ENCODE measurements around the gene COL8A2.
"Not testable (repeated sequence)": the region's sequence is repeated elsewhere in the genome, so short reads cannot be mapped to it uniquely, and the experiment has no call there.

Gene COL8A2

GRCh38 chr1:36125129-36125991, at the start of gene COL8A2:
COL8A2 (minus strand) TSS chr1:36125222; CDS start chr1:36100242, 24,980 bp downstream.
- in situ Hi-C loops (cut with HindIII; ENCODE audit: low sequenced_read_pairs), result loop anchor here (25.0 kb wide), 1 partner anchor 162 kb away; no protein-coding TSS in a partner anchor

GRCh38 chr1:36174713-36175112, 49.7 kb upstream of the COL8A2 start:
- in situ Hi-C loops (cut with HindIII; ENCODE audit: low sequenced_read_pairs), result no loop called here

GRCh38 chr1:36172983-36173382, 48.0 kb upstream of the COL8A2 start:
- in situ Hi-C loops (cut with HindIII; ENCODE audit: low sequenced_read_pairs), result no loop called here

- in situ Hi-C loops (cut with HindIII; ENCODE audit: low sequenced_read_pairs), result no loop called here
These were observed 47.2 kb upstream of the COL8A2 start for GRCh38 chr1:36172017-36172747.

GRCh38 chr1:36170643-36171412, 45.8 kb upstream of the COL8A2 start:
- in situ Hi-C loops (cut with HindIII; ENCODE audit: low sequenced_read_pairs), result no loop called here

- in situ Hi-C loops (cut with HindIII; ENCODE audit: low sequenced_read_pairs), result no loop called here
These were observed 43.5 kb upstream of the COL8A2 start for GRCh38 chr1:36168514-36168913.

- in situ Hi-C loops (cut with HindIII; ENCODE audit: low sequenced_read_pairs), result no loop called here
These were observed 42.2 kb upstream of the COL8A2 start for GRCh38 chr1:36166938-36167905.

GRCh38 chr1:36166136-36166535, 41.1 kb upstream of the COL8A2 start:
- in situ Hi-C loops (cut with HindIII; ENCODE audit: low sequenced_read_pairs), result no loop called here

GRCh38 chr1:36165145-36165544, 40.1 kb upstream of the COL8A2 start:
- in situ Hi-C loops (cut with HindIII; ENCODE audit: low sequenced_read_pairs), result no loop called here

- in situ Hi-C loops (cut with HindIII; ENCODE audit: low sequenced_read_pairs), result no loop called here
These were observed 39.3 kb upstream of the COL8A2 start for GRCh38 chr1:36164361-36164760.

- in situ Hi-C loops (cut with HindIII; ENCODE audit: low sequenced_read_pairs), result no loop called here
These were observed 38.4 kb upstream of the COL8A2 start for GRCh38 chr1:36163426-36163825.

GRCh38 chr1:36162680-36163239, 37.7 kb upstream of the COL8A2 start:
- in situ Hi-C loops (cut with HindIII; ENCODE audit: low sequenced_read_pairs), result no loop called here

- in situ Hi-C loops (cut with HindIII; ENCODE audit: low sequenced_read_pairs), result no loop called here
These were observed 36.9 kb upstream of the COL8A2 start for GRCh38 chr1:36161641-36162531.

GRCh38 chr1:36160949-36161485, 36.0 kb upstream of the COL8A2 start:
- in situ Hi-C loops (cut with HindIII; ENCODE audit: low sequenced_read_pairs), result no loop called here

GRCh38 chr1:36160388-36160948, 35.4 kb upstream of the COL8A2 start:
- in situ Hi-C loops (cut with HindIII; ENCODE audit: low sequenced_read_pairs), result no loop called here

GRCh38 chr1:36159614-36160387, 34.8 kb upstream of the COL8A2 start:
- in situ Hi-C loops (cut with HindIII; ENCODE audit: low sequenced_read_pairs), result no loop called here

- in situ Hi-C loops (cut with HindIII; ENCODE audit: low sequenced_read_pairs), result not testable (repeated sequence)
These were observed 33.8 kb upstream of the COL8A2 start for GRCh38 chr1:36158827-36159252.

Data from DLD1 (cell line).